CD14-positive monocyte (primary cell): ENCODE data around the gene HIBCH. TPM values are rescaled to one million over a fixed set of nuclear protein-coding genes. Genes with fewer than 3 reads are reported as not detected.

Experiments used
- DNase-seq, 3 donors: peaks; one replicate each; pipeline ENCODE4 v3.0.0-alpha.2; 2011 to 2022
- H2AFZ ChIP-seq: 2 replicates; pipeline ENCODE4 v1.6.0; 2012; ENCODE audit warnings: mild to moderate bottlenecking, low read depth, low read length, inconsistent platforms; ENCODE audit not compliant: insufficient read depth, poor library complexity, severe bottlenecking
- H3K27ac ChIP-seq, 2 donors: 1 replicate in 1 of 2; 2 replicates in 1 of 2; pipeline ENCODE4 v1.5.1; 2012 to 2013; ENCODE audit warnings: low read length in 2 of 2, control low read depth in 1 of 2, inconsistent platforms in 1 of 2, low read depth in 1 of 2, mild to moderate bottlenecking in 1 of 2
- H3K27me3 ChIP-seq, 2 donors: one replicate each; pipeline versions ENCODE4 v1.6.0 to v1.6.1; 2011 to 2013; ENCODE audit warnings: low read length in 2 of 2; ENCODE audit not compliant: control insufficient read depth in 2 of 2, insufficient read depth in 2 of 2
- H3K36me3 ChIP-seq, 2 donors: replicated peaks in 1 of 2; 1 replicate in 1 of 2; 2 replicates in 1 of 2; pipeline versions ENCODE4 v1.5.1 to v1.6.1; 2012 to 2013; ENCODE audit warnings: low read length in 2 of 2, control low read depth in 1 of 2, inconsistent platforms in 1 of 2, mild to moderate bottlenecking in 1 of 2; ENCODE audit not compliant: insufficient read depth in 2 of 2, control insufficient read depth in 1 of 2
- H3K4me1 ChIP-seq, 2 donors: 1 replicate in 1 of 2; 2 replicates in 1 of 2; pipeline versions ENCODE4 v1.5.1 to v1.6.1; 2012 to 2013; ENCODE audit warnings: low read length in 2 of 2, control low read depth in 1 of 2, inconsistent platforms in 1 of 2, mild to moderate bottlenecking in 1 of 2, moderate library complexity in 1 of 2; ENCODE audit not compliant: insufficient read depth in 2 of 2, control insufficient read depth in 1 of 2
- H3K4me2 ChIP-seq: replicated peaks from 2 replicates; pipeline ENCODE3; 2012; ENCODE audit warnings: low read length, moderate library complexity, mild to moderate bottlenecking; ENCODE audit not compliant: poor library complexity, severe bottlenecking; ENCODE audit errors: extremely low read depth
- H3K4me3 ChIP-seq, 3 experiments: fragments of 200-600 bp in 1 of 3; sonication (generic) in 1 of 3; replicated peaks in 1 of 3; 1 replicate in 2 of 3; 2 replicates in 1 of 3; pipeline ENCODE4 v1.5.1; 2011 to 2013; ENCODE audit warnings: low read length in 3 of 3, mild to moderate bottlenecking in 3 of 3, control low read depth in 2 of 3, low read depth in 2 of 3, inconsistent platforms in 1 of 3, moderate library complexity in 1 of 3
- H3K79me2 ChIP-seq: 2 replicates; pipeline ENCODE4 v1.6.0; 2012; ENCODE audit warnings: mild to moderate bottlenecking, control low read depth, inconsistent platforms, low read length, moderate library complexity; ENCODE audit not compliant: insufficient read depth
- H3K9ac ChIP-seq: 2 replicates; pipeline ENCODE4 v1.6.0; 2017; ENCODE audit warnings: low read length, mild to moderate bottlenecking; ENCODE audit not compliant: insufficient read depth, poor library complexity, severe bottlenecking
- H3K9me3 ChIP-seq, 2 donors: replicated peaks in 1 of 2; 1 replicate in 1 of 2; 2 replicates in 1 of 2; pipeline versions ENCODE4 v1.5.1 to v1.6.1; 2012 to 2013; ENCODE audit warnings: low read length in 2 of 2, control low read depth in 1 of 2; ENCODE audit not compliant: control insufficient read depth in 1 of 2, insufficient read depth in 1 of 2
- H4K20me1 ChIP-seq: 2 replicates; pipeline ENCODE4 v1.6.0; 2012; ENCODE audit warnings: mild to moderate bottlenecking, low read length, control low read depth, moderate library complexity; ENCODE audit not compliant: insufficient read depth
- H3K27ac Mint-ChIP-seq, 7 donors: one replicate each; pipeline ENCODE4 v1.8.0; 2020; ENCODE audit warnings: mild to moderate bottlenecking in 7 of 7, mixed read lengths in 7 of 7, moderate library complexity in 6 of 7, inconsistent platforms in 2 of 7
- H3K27me3 Mint-ChIP-seq, 3 donors: one replicate each; pipeline ENCODE4 v1.8.0; 2021 to 2022; ENCODE audit warnings: low read depth in 3 of 3, mild to moderate bottlenecking in 3 of 3, mixed read lengths in 3 of 3, moderate library complexity in 3 of 3, inconsistent platforms in 1 of 3
- H3K36me3 Mint-ChIP-seq, 2 donors: one replicate each; pipeline ENCODE4 v1.8.0; 2020; ENCODE audit warnings: mixed read lengths in 2 of 2, inconsistent platforms in 1 of 2, mild to moderate bottlenecking in 1 of 2
- H3K4me1 Mint-ChIP-seq: one replicate; pipeline ENCODE4 v1.8.0; 2020; ENCODE audit warnings: mild to moderate bottlenecking, mixed read lengths
- H3K4me3 Mint-ChIP-seq, 2 donors: one replicate each; pipeline ENCODE4 v1.8.0; 2020; ENCODE audit warnings: mild to moderate bottlenecking in 2 of 2, mixed read lengths in 2 of 2, moderate library complexity in 1 of 2
- H3K9me3 Mint-ChIP-seq, 7 donors: one replicate each; pipeline ENCODE4 v1.8.0; 2020 to 2022; ENCODE audit warnings: mixed read lengths in 7 of 7, mild to moderate bottlenecking in 6 of 7, moderate library complexity in 6 of 7, inconsistent platforms in 2 of 7
- CTCF ChIP-seq: fragments of 200-600 bp; IDR thresholded peaks from one replicate; pipeline ENCODE4 v1.8.0; 2022; ENCODE audit warnings: antibody characterized with exemption, mild to moderate bottlenecking
- WGBS: methylation state at CpG from one replicate; pipeline ENCODE4 v1.1.5; 2013; ENCODE audit warnings: missing lambda C conversion rate; ENCODE audit not compliant: insufficient coverage; 5-methylcytosine and 5-hydroxymethylcytosine counted together
- intact Hi-C, 2 donors: fragments of 100-400 bp; cut with micrococcal nuclease; formaldehyde crosslinking; loops; one replicate each; pipeline versions ENCODE4 v1.15.0 to v1.15.1; 2023
- polyA plus RNA-seq, 3 donors: library from polyadenylated mRNA; depleted of rRNA in 1 of 3; unstranded in 2 of 3; stranded (reverse) in 1 of 3; fragments of 300-500 nt in 2 of 3; fragments of >200 nt in 1 of 3; fragmentation: Illumina TruSeq in 2 of 3; gene quantifications; 1 replicate in 2 of 3; 2 replicates in 1 of 3; pipeline ENCODE4 v1.2.3, GENCODE V29; 2012 to 2021

Gene HIBCH
- polyA plus RNA-seq, 3 donors, result 3.3 to 8.2 (median 7.3) TPM

DNA sequence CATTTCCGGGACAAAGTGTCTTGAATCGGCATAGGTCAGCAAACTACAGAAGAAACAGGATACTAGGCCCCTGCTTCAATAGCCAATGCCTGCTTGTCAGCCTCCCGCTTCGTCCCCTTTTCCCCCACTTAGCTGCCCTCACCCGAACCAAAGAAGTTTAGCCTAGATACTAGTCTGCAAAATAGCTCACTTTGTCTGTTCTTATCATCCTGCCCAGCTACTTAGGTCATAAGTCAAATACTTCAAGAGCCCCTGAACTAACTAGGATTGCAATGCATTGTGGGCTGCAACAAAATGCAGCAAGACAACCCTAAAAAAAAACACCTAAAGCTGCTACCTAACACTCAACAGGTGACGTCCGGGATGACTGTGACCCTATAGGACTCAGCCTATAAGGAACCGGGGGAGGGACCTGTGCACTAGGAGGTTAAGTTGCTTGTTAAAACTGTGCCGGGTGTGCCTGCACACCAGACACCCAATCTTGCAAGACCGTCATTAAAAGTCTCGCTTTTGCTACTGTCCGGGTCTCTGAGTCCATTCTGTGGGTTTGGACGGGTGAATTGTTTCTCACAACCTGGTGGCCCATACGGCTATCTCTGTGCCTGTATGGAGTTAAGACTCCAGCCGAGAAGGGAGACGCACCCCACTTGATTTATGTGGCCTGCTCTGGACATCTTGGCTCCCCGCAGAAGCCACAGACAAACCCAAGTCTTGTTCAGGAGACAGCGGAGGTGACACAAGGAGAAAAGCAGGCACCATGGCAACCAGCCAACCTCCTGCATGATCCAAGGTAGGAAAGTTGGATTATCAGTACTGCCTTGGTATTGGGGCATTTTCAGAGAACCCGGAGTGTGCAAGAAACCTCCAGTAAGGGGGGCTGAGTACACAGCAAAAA, 105.9 kb downstream of the HIBCH start:
- Mint-ChIP-seq H3K9me3 (no peaks in the 10 kb centered on the region), H3K4me3 (no peak overlapping the region), H3K27me3 (peaks cover 0 to 2% (median 0%) of the 10 kb centered on the region in 3 donors), H3K27ac (no peak overlapping the region), H3K36me3 (peaks cover 0 to under 1% of the 10 kb centered on the region in 2 donors), H3K4me1 (peaks cover 8% of the 10 kb centered on the region)
- DNase-seq, result no peak
- no peak overlapping the region for H3K4me2 ChIP-seq
- no peaks in the 10 kb centered on the region for H3K9me3 ChIP-seq
- H3K9ac ChIP-seq, result no peak overlapping the region
- intact Hi-C loops, result no loop called here
- H3K4me1 ChIP-seq, result no peaks in the 10 kb centered on the region
- WGBS, result 96% methylated on average over 14 of the region's 19 CpGs
- TF ChIP-seq CTCF, result no peak
- H2AFZ ChIP-seq, result no peak overlapping the region
- no peaks in the 10 kb centered on the region for H4K20me1 ChIP-seq
- no peaks in the 10 kb centered on the region for H3K27me3 ChIP-seq
- no peaks in the 10 kb centered on the region for H3K79me2 ChIP-seq
- H3K4me3 ChIP-seq, result no peak overlapping the region
- H3K27ac ChIP-seq, result no peak overlapping the region
- no peaks in the 10 kb centered on the region for H3K36me3 ChIP-seq

DNA sequence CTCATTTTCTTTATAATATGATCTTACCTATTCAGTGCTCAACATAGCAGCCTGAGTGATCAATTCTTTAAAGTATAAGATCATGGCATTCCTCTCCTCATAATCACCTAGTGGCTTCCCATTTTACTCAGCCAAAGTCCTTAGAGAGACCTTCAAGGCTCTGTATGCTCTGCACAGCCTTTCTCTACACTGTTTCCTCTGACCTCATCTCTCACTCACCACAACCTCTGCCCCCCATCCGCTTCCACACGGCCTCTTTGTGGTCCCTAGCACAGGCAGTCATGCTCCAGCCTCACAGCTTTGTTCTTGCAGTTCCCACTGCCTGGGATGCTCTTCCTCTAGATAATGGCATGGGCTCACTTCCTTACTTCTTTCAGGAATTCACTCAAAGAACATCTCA, 109.2 kb downstream of the HIBCH start:
- 94% methylated on average over 2 of the region's 2 CpGs for WGBS
- H3K27me3 ChIP-seq, result no peaks in the 10 kb centered on the region
- H3K36me3 ChIP-seq, result no peaks in the 10 kb centered on the region
- no peaks in the 10 kb centered on the region for H4K20me1 ChIP-seq
- Mint-ChIP-seq H3K9me3 (no peaks in the 10 kb centered on the region), H3K36me3 (peaks cover 0 to 3% of the 10 kb centered on the region in 2 donors), H3K4me1 (no peaks in the 10 kb centered on the region), H3K27me3 (no peaks in the 10 kb centered on the region), H3K27ac (no peak overlapping the region), H3K4me3 (no peak overlapping the region)
- no peaks in the 10 kb centered on the region for H3K4me1 ChIP-seq
- intact Hi-C loops, result no loop called here
- no peak overlapping the region for H3K27ac ChIP-seq
- TF ChIP-seq CTCF, result no peak
- no peak overlapping the region for H2AFZ ChIP-seq
- H3K4me3 ChIP-seq, result no peak overlapping the region
- no peaks in the 10 kb centered on the region for H3K9me3 ChIP-seq
- no peaks in the 10 kb centered on the region for H3K79me2 ChIP-seq
- DNase-seq, result no peak
- no peak overlapping the region for H3K4me2 ChIP-seq
- no peak overlapping the region for H3K9ac ChIP-seq
